Endometrial microvascular endothelial cells (primary cell): Measurements from ENCODE around the gene LAMTOR2. TPM values are rescaled to one million over a fixed set of nuclear protein-coding genes. Genes with fewer than 3 reads are reported as not detected.

Experiments used
- in situ Hi-C: cut with HindIII; loops from 2 replicates; pipeline ENCODE4 v1.10.0; 2017; ENCODE audit warnings: low sequenced_read_pairs, low pct_unique_long_range_greater_than_20kb; ENCODE audit errors: inconsistent ontology term
- total RNA-seq: library from RNA; depleted of rRNA; stranded (reverse); fragments of >200 nt; gene quantifications from one replicate; pipeline ENCODE4 v1.2.3, GENCODE V29; 2015; ENCODE audit errors: inconsistent ontology term

LAMTOR2 gene
- total RNA-seq, 1 donor from 2014 or later, result 67.5 TPM

DNA sequence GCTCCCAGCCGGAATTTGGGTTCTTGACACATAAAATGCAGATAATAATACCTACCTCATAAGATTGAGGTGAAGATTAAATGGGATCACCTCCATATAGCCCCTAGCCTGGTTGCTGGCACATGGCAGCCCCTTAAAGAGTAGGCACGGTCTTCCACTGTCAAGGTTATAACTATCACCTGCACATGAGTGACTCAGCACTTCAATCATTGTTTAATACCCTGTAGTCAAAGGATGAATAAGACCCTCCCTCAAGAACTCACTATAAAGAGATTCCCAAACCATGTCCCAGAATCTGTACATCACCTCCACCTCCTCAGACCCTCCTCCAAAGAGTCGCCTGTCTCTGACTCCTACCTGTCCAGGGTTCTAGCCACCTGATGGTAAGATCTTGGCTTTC, 53.5 kb downstream of the LAMTOR2 start:
- in situ Hi-C loops, result no loop called here

Other genes starting within 250 kb of the LAMTOR2 start
- 19.0 TPM for gene GON4L, start 197.6 kb upstream of the LAMTOR2 start, total RNA-seq
- gene SYT11, start 195.2 kb upstream of the LAMTOR2 start, total RNA-seq, result 29.7 TPM
- gene RIT1, start 143.4 kb upstream of the LAMTOR2 start, total RNA-seq, result 22.5 TPM
- 26.1 TPM for gene KHDC4, start 120.4 kb upstream of the LAMTOR2 start, total RNA-seq
- not detected for gene RXFP4, start 113.1 kb upstream of the LAMTOR2 start, total RNA-seq
- 76.7 TPM for gene ARHGEF2, start 76.2 kb upstream of the LAMTOR2 start, total RNA-seq
- gene SSR2, start 33.8 kb upstream of the LAMTOR2 start, total RNA-seq, result 728 TPM
- 33.7 TPM for gene UBQLN4, start 984 bp upstream of the LAMTOR2 start, total RNA-seq
- not detected for gene RAB25, start 6.4 kb downstream of the LAMTOR2 start, total RNA-seq
- gene MEX3A, start 27.7 kb downstream of the LAMTOR2 start, total RNA-seq, result 3.3 TPM
- 860 TPM for gene LMNA, start 59.9 kb downstream of the LAMTOR2 start, total RNA-seq
- gene SEMA4A, start 98.8 kb downstream of the LAMTOR2 start, total RNA-seq, result 0.09 TPM
- 22.6 TPM for gene SLC25A44, start 139.3 kb downstream of the LAMTOR2 start, total RNA-seq
- gene PMF1, start 158.2 kb downstream of the LAMTOR2 start, total RNA-seq, result 98.5 TPM
- not detected for gene BGLAP, start 187.4 kb downstream of the LAMTOR2 start, total RNA-seq
- gene PAQR6, start 193.3 kb downstream of the LAMTOR2 start, total RNA-seq, result 0.37 TPM
- gene SMG5, start 228.0 kb downstream of the LAMTOR2 start, total RNA-seq, result 69.0 TPM
- 0.93 TPM for gene TMEM79, start 229.5 kb downstream of the LAMTOR2 start, total RNA-seq
- 87.4 TPM for gene GLMP, start 240.9 kb downstream of the LAMTOR2 start, total RNA-seq
- gene VHLL, start 244.5 kb downstream of the LAMTOR2 start, total RNA-seq, result not detected